ENCODE results near the gene IGF2R. TPM values are rescaled to one million over a fixed set of nuclear protein-coding genes. Genes with fewer than 3 reads are reported as not detected.
A peak's percentile ranks its signal among the peaks of the same experiment; 100 is the strongest.

Gene IGF2R
- total and polyA plus RNA-seq, 2 of the 13 experiments (the other 11 are each of a cell fraction or from before 2014, with no cell fraction given) = 38.3 to 70.0 TPM

GRCh38 chr6:159968295-159969203 is at the start of gene IGF2R (continued):
- 0 out of 2 replicates have a peak, but pooled peaks have one; percentile 62 for TF ChIP-seq ZNF577 (CRISPR knock-in tag; IDR thresholded peaks at IDR 0.05; ENCODE audit: borderline replicate concordance, low read depth)
- peak; percentile 83; the same call in 1 of the 2 replicates for TF ChIP-seq ZNF775 (CRISPR knock-in tag; IDR thresholded peaks at IDR 0.05; ENCODE audit: borderline replicate concordance)
- TF ChIP-seq TAF15 (IDR thresholded peaks at IDR 0.05; ENCODE audit: low read depth, low read length, poor library complexity, severe bottlenecking) = peak; percentile 80
- TF ChIP-seq RFX5 (IDR thresholded peaks at IDR 0.05; ENCODE audit: low read depth, low read length) = no peak
- no peak for TF ChIP-seq ZBTB33 (CRISPR knock-in tag; IDR thresholded peaks at IDR 0.05)
- TF ChIP-seq KLF16 (CRISPR knock-in tag; IDR thresholded peaks at IDR 0.05) = peak in 1 of 2 experiments; percentile 52; a peak in 1 of 4 replicates
- peak; percentile 17; the same call in 1 of the 2 replicates for TF ChIP-seq MXD4 (CRISPR knock-in tag; IDR thresholded peaks at IDR 0.05)
- TF ChIP-seq ZNF792 (CRISPR knock-in tag; IDR thresholded peaks at IDR 0.05) = 0 out of 2 replicates have a peak, but pooled peaks have one; percentile 20
- TF ChIP-seq CREM (IDR thresholded peaks at IDR 0.05) = no peak
- no peak for TF ChIP-seq CREM (CRISPR knock-in tag; IDR thresholded peaks at IDR 0.05)
- no peak for TF ChIP-seq ZNF432 (CRISPR knock-in tag; IDR thresholded peaks at IDR 0.05; ENCODE audit: borderline replicate concordance)
- TF ChIP-seq NFE2L1 (CRISPR knock-in tag; IDR thresholded peaks at IDR 0.05; ENCODE audit: borderline replicate concordance) = no peak
- TF ChIP-seq RBM39 (IDR thresholded peaks at IDR 0.05; ENCODE audit: low read depth, low read length, poor library complexity, severe bottlenecking) = no peak
- no peak for TF ChIP-seq ZNF136 (CRISPR knock-in tag; IDR thresholded peaks at IDR 0.05; ENCODE audit: low read depth)
- TF ChIP-seq KDM3A (CRISPR knock-in tag; IDR thresholded peaks at IDR 0.05; ENCODE audit: low read depth) = no peak
- peak; percentile 58 for TF ChIP-seq CBX1 (IDR thresholded peaks at IDR 0.05; ENCODE audit: low read depth)
- 0 out of 2 replicates have a peak, but pooled peaks have one; percentile 81 for TF ChIP-seq ZFP37 (CRISPR knock-in tag; IDR thresholded peaks at IDR 0.05; ENCODE audit: borderline replicate concordance)
- TF ChIP-seq PHB2 (IDR thresholded peaks at IDR 0.05; ENCODE audit: partially characterized antibody) = no peak
- no peak for TF ChIP-seq ATM (IDR thresholded peaks at IDR 0.05; ENCODE audit: borderline replicate concordance)
- TF ChIP-seq ZBTB37 (CRISPR knock-in tag; IDR thresholded peaks at IDR 0.05) = no peak
- TF ChIP-seq PTBP1 (IDR thresholded peaks at IDR 0.05; ENCODE audit: low read depth, low read length, poor library complexity, severe bottlenecking) = no peak
- TF ChIP-seq GATAD2A (CRISPR knock-in tag; IDR thresholded peaks at IDR 0.05) = peak; percentile 23; the same call in 1 of the 2 replicates
- TF ChIP-seq HNRNPUL1 (IDR thresholded peaks at IDR 0.05; ENCODE audit: low read depth, low read length) = no peak
- TF ChIP-seq ZNF17 (CRISPR knock-in tag; IDR thresholded peaks at IDR 0.05) = no peak
- TF ChIP-seq ZGPAT (CRISPR knock-in tag; IDR thresholded peaks at IDR 0.05) = peak; percentile 70

Measured in HepG2 (cell line).